K562 (cell line): Measurements from ENCODE around the gene B4GALT7. TPM values are rescaled to one million over a fixed set of nuclear protein-coding genes. Genes with fewer than 3 reads are reported as not detected.

Experiments
- ATAC-seq: fragments of 200-7000 bp; cut with Tn5 transposase; 3 replicates; pipeline ENCODE4 v1.9.1; 2020; ENCODE audit warnings: moderate library complexity
- BruUV-seq: library from RNA; stranded (reverse); fragments of 400-500 nt; replicated peaks from 2 replicates; lab custom pipeline; 2021; lab: Mats Ljungman, UMichigan
- CTCF ChIA-PET: fragments of 300-600 bp; formaldehyde crosslinking; extraction: SDS; loops from one replicate; lab custom pipeline; 2021; ENCODE audit warnings: low intra/inter-chr PET ratio; lab: Yijun Ruan, JAX
- POLR2A ChIA-PET: fragments of 300-600, 350-650 bp; sonication (Branson Sonifier 250); formaldehyde crosslinking; extraction: SDS; loops from one replicate; lab custom pipeline; 2021; ENCODE audit warnings: antibody characterized with exemption, inconsistent platforms; lab: Yijun Ruan, JAX
- DNase-seq, 4 experiments: peaks; one replicate each; pipeline versions ENCODE4 v3.0.0 to v3.0.0-alpha.2; 2011 to 2018; ENCODE audit warnings: low spot score in 3 of 4, mixed read lengths in 3 of 4; ENCODE audit errors: extremely low read depth in 1 of 4
- FAIRE-seq: peaks from 2 replicates; lab custom pipeline; 2011; peaks lifted over from hg19 to GRCh38; lab: Jason Lieb, UNC
- H2AFZ ChIP-seq: 2 replicates; pipeline ENCODE4 v1.6.0; 2011; ENCODE audit warnings: low read depth, low read length, control low read depth, inconsistent platforms
- H3K27ac ChIP-seq: fragments of 200-600 bp; 3 replicates; pipeline ENCODE4 v1.8.0; 2011; ENCODE audit warnings: low read depth, mild to moderate bottlenecking, control low read depth, inconsistent platforms, low read length, moderate library complexity, mixed read lengths; ENCODE audit errors: extremely low read depth
- H3K27me3 ChIP-seq, 2 experiments: fragments of 300-600 bp in 1 of 2; 2 replicates in 1 of 2; 3 replicates in 1 of 2; pipeline versions ENCODE4 v1.6.0 to v1.8.0; 2011; ENCODE audit warnings: inconsistent platforms in 2 of 2, low read length in 2 of 2, mild to moderate bottlenecking in 1 of 2, mixed read lengths in 1 of 2, moderate library complexity in 1 of 2; ENCODE audit not compliant: control insufficient read depth in 2 of 2, insufficient read depth in 2 of 2
- H3K36me3 ChIP-seq: fragments of 300-600 bp; 3 replicates; pipeline ENCODE4 v1.8.0; 2011; ENCODE audit warnings: mild to moderate bottlenecking, low read length, inconsistent platforms; ENCODE audit not compliant: control insufficient read depth, insufficient read depth
- H3K4me1 ChIP-seq, 2 experiments: fragments of 200-600 bp in 1 of 2; replicated peaks in 1 of 2; 2 replicates in 1 of 2; 3 replicates in 1 of 2; pipeline versions ENCODE4 v1.5.1 to v1.8.0; 2011; ENCODE audit warnings: inconsistent platforms in 2 of 2, low read length in 2 of 2, mild to moderate bottlenecking in 1 of 2, mixed read lengths in 1 of 2, moderate library complexity in 1 of 2; ENCODE audit not compliant: control insufficient read depth in 2 of 2, insufficient read depth in 2 of 2
- H3K4me2 ChIP-seq: 2 replicates; pipeline ENCODE4 v1.6.1; 2011; ENCODE audit warnings: low read length, control low read depth, inconsistent platforms, mixed read lengths; ENCODE audit not compliant: insufficient read depth
- H3K4me3 ChIP-seq: fragments of 200-600 bp; sonication (generic), shearing (Covaris generic); 2 replicates; pipeline ENCODE4 v1.5.1; 2016; ENCODE audit warnings: control low read depth, inconsistent platforms
- H3K79me2 ChIP-seq: fragments of 200-600 bp; 3 replicates; pipeline ENCODE4 v1.8.0; 2011; ENCODE audit warnings: low read length, inconsistent platforms; ENCODE audit not compliant: control insufficient read depth, insufficient read depth
- H3K9ac ChIP-seq, 2 experiments: 2 replicates each; pipeline versions ENCODE4 v1.6.0 to v1.6.1; 2011; ENCODE audit warnings: low read depth in 2 of 2, low read length in 2 of 2, control low read depth in 1 of 2, inconsistent platforms in 1 of 2, mild to moderate bottlenecking in 1 of 2, mixed read lengths in 1 of 2; ENCODE audit not compliant: insufficient read depth in 1 of 2
- H3K9me1 ChIP-seq: one replicate; pipeline ENCODE4 v1.6.0; 2011; ENCODE audit warnings: inconsistent platforms, mild to moderate bottlenecking, low read length, moderate library complexity; ENCODE audit not compliant: control insufficient read depth, insufficient read depth
- H3K9me3 ChIP-seq: replicated peaks from 2 replicates; pipeline ENCODE4 v1.5.1; 2011; ENCODE audit warnings: low read depth, low read length, inconsistent platforms; ENCODE audit not compliant: control insufficient read depth, insufficient read depth
- H4K20me1 ChIP-seq: replicated peaks from 2 replicates; pipeline ENCODE4 v1.6.1; 2011; ENCODE audit warnings: low read length, inconsistent platforms, mixed read lengths; ENCODE audit not compliant: control insufficient read depth, insufficient read depth
- ATF7 ChIP-seq: fragments of 450-650 bp; IDR thresholded peaks from 2 replicates; pipeline ENCODE4 v1.7.1; 2014; ENCODE audit warnings: mild to moderate bottlenecking, moderate library complexity
- BDP1 ChIP-seq: IDR thresholded peaks from 3 replicates; pipeline ENCODE4 v1.6.1; 2011; ENCODE audit not compliant: insufficient read length, insufficient read depth
- DNMT1 ChIP-seq: fragments of 450-650 bp; IDR thresholded peaks from 2 replicates; pipeline ENCODE4 v1.6.1; 2016; ENCODE audit warnings: antibody characterized with exemption, mild to moderate bottlenecking
- GABPB1 ChIP-seq: sonication (generic); formaldehyde crosslinking; IDR thresholded peaks from 2 replicates; pipeline ENCODE4 v1.8.0; 2022; ENCODE audit warnings: mild to moderate bottlenecking, missing genetic modification reagents
- GTF2E2 ChIP-seq: fragments of 200-800 bp; sonication (Bioruptor generic); IDR thresholded peaks from 2 replicates; pipeline ENCODE4 v1.6.1; 2016; ENCODE audit warnings: missing genetic modification characterization, missing compliant biosample characterization
- HINFP ChIP-seq: fragments of 450-650 bp; conservative IDR thresholded peaks from 2 replicates; pipeline ENCODE4 v1.6.1; 2016; ENCODE audit warnings: missing genetic modification characterization, low read depth, mild to moderate bottlenecking, control low read depth, missing compliant biosample characterization
- HOMEZ ChIP-seq: fragments of 250-450 bp; sonication (Bioruptor Pico); IDR thresholded peaks from 2 replicates; pipeline ENCODE4 v1.4.0; 2020; ENCODE audit warnings: mild to moderate bottlenecking, moderate library complexity
- KLF13 ChIP-seq: fragments of 450-650 bp; IDR thresholded peaks from 2 replicates; pipeline ENCODE4 v1.6.1; 2016; ENCODE audit warnings: missing genetic modification characterization, low read depth, mild to moderate bottlenecking, missing compliant biosample characterization, moderate library complexity, borderline replicate concordance
- MAZ ChIP-seq, 2 experiments: fragments of 450-650 bp in 1 of 2; sonication (generic) in 1 of 2; formaldehyde crosslinking; IDR thresholded peaks in 1 of 2; conservative IDR thresholded peaks in 1 of 2; 2 replicates each; pipeline versions ENCODE4 v1.4.0 to v1.5.0; 2020; ENCODE audit warnings: mild to moderate bottlenecking in 1 of 2, missing genetic modification reagents in 1 of 2
- MCM5 ChIP-seq: fragments of 450-650 bp; IDR thresholded peaks from 2 replicates; pipeline ENCODE4 v1.6.1; 2016; ENCODE audit warnings: low read depth
- PATZ1 ChIP-seq: fragments of 250-450 bp; sonication (Bioruptor Pico); IDR thresholded peaks from 2 replicates; pipeline ENCODE4 v1.5.0; 2020; ENCODE audit warnings: mild to moderate bottlenecking, borderline replicate concordance
- SMAD1 ChIP-seq: fragments of 150-350 bp; IDR thresholded peaks from 2 replicates; pipeline ENCODE4 v1.6.1; 2014; ENCODE audit warnings: low read length, low read depth; ENCODE audit not compliant: partially characterized antibody
- TRIM28 ChIP-seq: fragments of 450-650 bp; IDR thresholded peaks from 2 replicates; pipeline ENCODE4 v1.6.1; 2017
- ZFX ChIP-seq: sonication (generic); formaldehyde crosslinking; IDR thresholded peaks from 2 replicates; pipeline ENCODE4 v1.8.0; 2022; ENCODE audit warnings: mild to moderate bottlenecking, missing genetic modification reagents, moderate library complexity
- ZNF174 ChIP-seq: fragments of 250-450 bp; sonication (Bioruptor Pico); IDR thresholded peaks from 2 replicates; pipeline ENCODE4 v1.4.0; 2020; ENCODE audit warnings: mild to moderate bottlenecking
- WGBS: fragments of 100-300 bp; shearing (Covaris generic); methylation state at CpG from one replicate; pipeline ENCODE4 v1.1.6; 2016; ENCODE audit warnings: low coverage, mixed read lengths; ENCODE audit not compliant: insufficient coverage; ENCODE audit errors: missing lambda C conversion rate; 5-methylcytosine and 5-hydroxymethylcytosine counted together
- in situ Hi-C: fragments of 300-500 bp; cut with MboI; formaldehyde crosslinking; loops from 4 replicates; pipeline ENCODE4 v1.15.0; 2018; ENCODE audit warnings: inconsistent platforms, mixed read lengths
- intact Hi-C: fragments of 100-400 bp; cut with micrococcal nuclease; formaldehyde crosslinking; loops from 2 replicates; pipeline ENCODE4 v1.14.2; 2022
- polyA plus RNA-seq, 8 experiments: library from polyadenylated mRNA; depleted of rRNA in 4 of 8; stranded (reverse) in 5 of 8; unstranded in 3 of 8; fragments of >200 nt; fragmentation: Nextera tagmentation in 2 of 8; fragmentation: Illumina TruSeq in 1 of 8; extraction: Ambion mirVana in 2 of 8; extraction: Trizol in 1 of 8; gene quantifications; 2 replicates each; pipeline versions ENCODE4 v1.2.1 to v1.2.3, GENCODE V29; 2011 to 2014; ENCODE audit warnings: inconsistent platforms in 1 of 8, missing spikeins in 1 of 8
- total RNA-seq, 7 experiments: library from RNA; depleted of rRNA in 6 of 7; stranded (reverse); fragments of >200 nt in 6 of 7; fragmentation: Illumina TruSeq in 2 of 7; extraction: Trizol in 2 of 7; gene quantifications; 2 replicates each; pipeline versions ENCODE4 v1.2.1 to v1.2.3, GENCODE V29; 2011 to 2021; ENCODE audit warnings: low replicate concordance in 1 of 7

The B4GALT7 gene
- total and polyA plus RNA-seq, 9 of the 15 experiments (the other 6 are each of a cell fraction or from before 2014, with no cell fraction given), result 0.34 to 17.7 (median 9.1) TPM

GRCh38 chr5:177553671-177554429, 46.1 kb upstream of the B4GALT7 start:
- H3K9ac ChIP-seq, result peak overlapping the region; percentile 75 to 94
- no peak for FAIRE-seq
- H3K4me3 ChIP-seq, result peak overlapping the region; percentile 83
- peak overlapping the region; percentile 76 for H3K4me2 ChIP-seq
- peaks cover 17% of the 10 kb centered on the region for H4K20me1 ChIP-seq
- CTCF ChIA-PET, result interaction anchor here (0.7 kb wide), 1 partner anchor 562 kb away, joined by 3 read pairs; no protein-coding TSS in a partner anchor
- peak overlapping the region; percentile 23; the same call in 1 of the 2 replicates for H2AFZ ChIP-seq
- H3K27me3 ChIP-seq, result no peaks in the 10 kb centered on the region
- H3K27ac ChIP-seq, result peak overlapping the region; percentile 62
- BruUV-seq, result no TSS peak
- under 1% methylated on average over 37 of the region's 72 CpGs for WGBS
- in situ Hi-C loops (no loop called here), intact Hi-C loops (loop anchor here (2.0 kb wide), 1 partner anchor 57 kb away; the partner anchor contains the start of gene PDLIM7)
- POLR2A ChIA-PET, result interaction anchor here (0.6 to 1.3 kb wide), 2 partner anchors 9 to 12 kb away, joined by 3 to 5 read pairs; no protein-coding TSS in a partner anchor
- H3K4me1 ChIP-seq, result peaks cover 18 to 35% of the 10 kb centered on the region in 2 experiments
- peak; percentile 29 to 80 (median 72) for DNase-seq
- peaks cover 33% of the 10 kb centered on the region for H3K36me3 ChIP-seq
- peaks cover 43% of the 10 kb centered on the region for H3K79me2 ChIP-seq
- peak; percentile 60 for ATAC-seq
- no peaks in the 10 kb centered on the region for H3K9me1 ChIP-seq
- no peaks in the 10 kb centered on the region for H3K9me3 ChIP-seq
- TF ChIP-seq TRIM28, result no peak
- no peak for TF ChIP-seq PATZ1 (CRISPR knock-in tag)
- no peak for TF ChIP-seq BDP1
- TF ChIP-seq ATF7, result no peak
- no peak for TF ChIP-seq GABPB1 (CRISPR knock-in tag)
- peak; percentile 73 for TF ChIP-seq ZFX (CRISPR knock-in tag)
- TF ChIP-seq KLF13 (tag), result no peak
- no peak for TF ChIP-seq MCM5
- no peak for TF ChIP-seq ZNF174 (CRISPR knock-in tag)
- TF ChIP-seq DNMT1, result no peak
- peak; percentile 91 for TF ChIP-seq HINFP (tag)
- no peak; a peak in 1 of 4 replicates for TF ChIP-seq MAZ (CRISPR knock-in tag; conservative IDR thresholded peaks at IDR 0.05 in 1 of 2, IDR thresholded peaks at IDR 0.05 in 1 of 2)
- no peak for TF ChIP-seq SMAD1
- TF ChIP-seq HOMEZ (CRISPR knock-in tag), result no peak
- no peak for TF ChIP-seq GTF2E2 (tag)
